Activated CD8-positive, alpha-beta memory T cell treated with anti-CD3 and anti-CD28 coated beads for 36 hours (primary cell): ENCODE measurements around the gene AMPD2. TPM values are rescaled to one million over a fixed set of nuclear protein-coding genes. Genes with fewer than 3 reads are reported as not detected.

Experiments
- CTCF ChIA-PET: fragments of 350-600 bp; sonication (Branson Sonifier 250); formaldehyde crosslinking; loops from one replicate; lab custom pipeline; 2021; ENCODE audit warnings: antibody characterized with exemption; lab: Charles Lee
- POLR2A ChIA-PET: fragments of 350-600 bp; sonication (Branson Sonifier 250); formaldehyde crosslinking; loops from one replicate; lab custom pipeline; 2021; ENCODE audit warnings: antibody characterized with exemption; lab: Charles Lee
- total RNA-seq, 2 experiments: library from RNA; stranded (reverse); gene quantifications; one replicate each; pipeline ENCODE4 v1.2.3, GENCODE V29; 2021

AMPD2 gene
- total RNA-seq, 2 experiments from 2014 or later, result 82.3 to 101 TPM

DNA sequence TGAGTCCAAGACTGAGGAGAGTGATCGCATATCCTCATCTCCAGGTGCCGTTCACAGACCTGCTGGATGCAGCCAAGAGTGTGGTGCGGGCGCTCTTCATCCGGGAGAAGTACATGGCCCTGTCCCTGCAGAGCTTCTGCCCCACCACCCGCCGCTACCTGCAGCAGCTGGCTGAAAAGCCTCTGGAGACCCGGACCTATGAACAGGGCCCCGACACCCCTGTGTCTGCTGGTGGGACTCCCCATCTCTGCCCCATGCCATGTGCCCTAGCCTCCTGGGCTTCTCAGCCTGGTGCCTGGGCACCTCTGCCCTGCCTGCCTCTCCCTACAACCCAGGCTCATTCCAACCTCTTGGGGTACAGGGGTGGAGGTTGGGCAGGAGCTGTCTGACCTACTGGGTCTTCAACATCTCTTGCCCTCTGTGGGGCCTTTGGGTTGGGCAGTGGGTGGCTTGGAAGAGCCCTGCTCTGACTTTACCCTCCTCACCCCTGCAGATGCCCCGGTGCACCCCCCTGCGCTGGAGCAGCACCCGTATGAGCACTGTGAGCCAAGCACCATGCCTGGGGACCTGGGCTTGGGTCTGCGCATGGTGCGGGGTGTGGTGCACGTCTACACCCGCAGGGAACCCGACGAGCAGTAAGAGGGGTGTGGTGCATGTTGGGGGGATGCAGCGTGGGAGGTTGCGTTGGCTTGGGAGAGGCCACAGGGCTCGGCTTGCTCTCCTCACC, 7.2 kb downstream of the AMPD2 start:
- CTCF ChIA-PET, result interaction anchor here (1.1 to 1.8 kb wide), 4 partner anchors 10 to 81 kb away, joined by 3 to 6 read pairs (median 4); no protein-coding TSS in a partner anchor
- POLR2A ChIA-PET, result interaction anchor here (0.6 kb wide), 1 partner anchor 85 kb away, joined by 3 read pairs; no protein-coding TSS in a partner anchor

DNA sequence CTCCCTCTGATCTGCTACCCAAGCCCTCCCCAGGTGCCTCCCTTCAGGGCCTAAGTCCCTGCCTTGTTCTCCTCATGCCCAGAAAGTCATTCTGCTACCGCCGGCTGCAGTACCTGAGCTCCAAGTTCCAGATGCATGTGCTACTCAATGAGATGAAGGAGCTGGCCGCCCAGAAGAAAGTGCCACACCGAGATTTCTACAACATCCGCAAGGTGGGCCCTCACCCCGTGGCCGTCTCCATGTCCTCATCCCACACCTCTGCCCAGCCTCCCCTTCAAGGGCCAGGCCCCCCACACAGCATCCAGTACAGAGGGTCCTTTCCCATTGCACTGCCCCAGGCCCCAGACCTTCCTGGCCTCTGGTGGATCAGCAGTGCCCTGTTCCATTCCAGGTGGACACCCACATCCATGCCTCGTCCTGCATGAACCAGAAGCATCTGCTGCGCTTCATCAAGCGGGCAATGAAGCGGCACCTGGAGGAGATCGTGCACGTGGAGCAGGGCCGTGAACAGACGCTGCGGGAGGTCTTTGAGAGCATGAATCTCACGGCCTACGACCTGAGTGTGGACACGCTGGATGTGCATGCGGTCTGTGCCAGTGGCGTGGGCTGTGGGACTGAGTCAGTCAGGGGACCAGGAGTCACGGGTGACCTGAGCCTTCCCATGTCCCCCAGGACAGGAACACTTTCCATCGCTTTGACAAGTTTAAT, 8.2 kb downstream of the AMPD2 start:
- ChIA-PET CTCF (interaction anchor here (1.1 to 4.7 kb wide), 5 partner anchors 11 to 95 kb away, joined by 3 to 31 read pairs (median 6); no protein-coding TSS in a partner anchor), POLR2A (no interaction called here)

DNA sequence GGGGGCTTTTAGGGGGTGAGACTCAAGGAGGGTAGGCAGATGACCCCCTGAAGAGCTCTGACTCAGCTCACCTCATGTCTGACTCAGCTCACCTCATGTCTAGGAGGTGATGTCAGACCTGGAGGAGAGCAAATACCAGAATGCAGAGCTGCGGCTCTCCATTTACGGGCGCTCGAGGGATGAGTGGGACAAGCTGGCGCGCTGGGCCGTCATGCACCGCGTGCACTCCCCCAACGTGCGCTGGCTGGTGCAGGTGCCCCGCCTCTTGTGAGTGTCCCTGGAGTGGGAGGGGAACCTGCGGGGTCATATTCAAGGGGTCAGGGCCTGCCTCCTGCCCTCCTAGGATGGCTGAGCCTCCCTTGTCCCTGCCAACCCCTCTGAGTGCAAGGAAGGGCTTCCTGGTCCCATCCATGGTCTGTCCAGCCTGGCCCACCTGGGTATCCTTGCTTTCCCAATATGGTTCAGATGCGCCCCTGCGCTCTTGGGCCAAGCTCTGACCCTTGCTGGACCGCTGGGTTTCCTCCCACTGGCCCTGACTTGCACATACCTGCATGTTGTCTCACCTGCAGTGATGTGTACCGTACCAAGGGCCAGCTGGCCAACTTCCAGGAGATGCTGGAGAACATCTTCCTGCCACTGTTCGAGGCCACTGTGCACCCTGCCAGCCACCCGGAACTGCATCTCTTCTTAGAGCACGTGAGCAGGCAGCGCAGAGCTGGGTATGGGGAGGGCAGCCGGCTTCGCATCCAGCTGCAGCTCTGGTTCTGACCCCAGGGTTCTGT, 9.1 kb downstream of the AMPD2 start:
- POLR2A ChIA-PET, result no interaction called here
- CTCF ChIA-PET, result interaction anchor here (1.5 to 4.7 kb wide), 5 partner anchors 12 to 96 kb away, joined by 4 to 31 read pairs (median 6); no protein-coding TSS in a partner anchor

DNA sequence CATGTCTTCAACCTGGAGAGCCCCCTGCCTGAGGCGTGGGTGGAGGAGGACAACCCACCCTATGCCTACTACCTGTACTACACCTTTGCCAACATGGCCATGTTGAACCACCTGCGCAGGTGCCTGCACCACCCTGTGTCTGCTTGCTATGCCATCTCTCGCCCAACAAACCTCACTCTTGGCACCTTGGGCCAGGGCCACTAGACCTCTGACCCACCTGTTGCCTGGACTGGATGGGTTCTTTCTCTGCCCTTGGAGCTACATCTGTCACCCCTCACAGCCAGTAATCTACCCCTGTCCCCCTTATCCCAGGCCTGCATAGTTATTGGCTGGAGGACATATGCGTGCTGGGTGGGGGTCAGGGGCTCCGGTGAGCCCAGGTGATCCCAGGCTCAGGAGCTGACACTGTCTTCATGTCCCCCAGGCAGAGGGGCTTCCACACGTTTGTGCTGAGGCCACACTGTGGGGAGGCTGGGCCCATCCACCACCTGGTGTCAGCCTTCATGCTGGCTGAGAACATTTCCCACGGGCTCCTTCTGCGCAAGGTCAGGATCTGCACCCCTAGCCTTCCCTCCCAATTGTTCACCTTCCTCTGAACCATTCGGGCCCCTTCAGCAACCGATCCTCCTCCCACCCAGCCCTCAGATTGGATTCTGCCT, 9.9 kb downstream of the AMPD2 start:
- ChIA-PET CTCF (interaction anchor here (0.6 to 4.7 kb wide), 5 partner anchors 11 to 97 kb away, joined by 3 to 31 read pairs (median 6); no protein-coding TSS in a partner anchor), POLR2A (no interaction called here)

DNA sequence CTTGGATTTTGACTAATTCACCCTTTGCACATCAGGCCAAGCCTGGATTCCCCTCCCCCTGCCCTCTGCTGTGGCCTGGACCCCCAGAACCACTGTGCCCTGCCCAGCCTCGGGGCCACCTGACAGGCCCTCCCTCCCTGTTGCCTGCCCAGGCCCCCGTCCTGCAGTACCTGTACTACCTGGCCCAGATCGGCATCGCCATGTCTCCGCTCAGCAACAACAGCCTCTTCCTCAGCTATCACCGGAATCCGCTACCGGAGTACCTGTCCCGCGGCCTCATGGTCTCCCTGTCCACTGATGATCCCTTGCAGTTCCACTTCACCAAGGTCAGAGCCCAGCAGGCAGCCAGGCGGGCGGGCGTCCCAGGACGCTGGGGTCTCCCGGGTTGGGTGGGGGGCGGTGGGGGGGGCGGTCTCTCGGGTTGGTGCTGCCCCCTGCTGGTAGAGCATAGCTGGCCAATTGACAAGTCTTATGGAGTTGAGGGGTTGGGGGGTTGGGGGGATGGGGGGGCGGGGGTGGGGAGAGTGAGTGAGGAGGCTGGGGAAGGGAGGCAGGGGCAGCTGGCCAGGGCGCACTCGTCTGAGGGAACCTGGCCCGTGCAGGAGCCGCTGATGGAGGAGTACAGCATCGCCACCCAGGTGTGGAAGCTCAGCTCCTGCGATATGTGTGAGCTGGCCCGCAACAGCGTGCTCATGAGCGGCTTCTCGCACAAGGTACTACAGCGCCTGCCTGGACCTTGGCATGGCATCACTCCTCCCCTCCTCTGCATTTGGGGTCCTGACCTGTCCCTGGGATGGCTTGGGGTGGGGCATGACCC, 10.7 kb downstream of the AMPD2 start:
- ChIA-PET POLR2A (no interaction called here), CTCF (interaction anchor here (0.6 to 4.7 kb wide), 8 partner anchors 8 to 84 kb away, joined by 3 to 31 read pairs (median 4); partner anchors contain the start of gene GNAI3)

DNA sequence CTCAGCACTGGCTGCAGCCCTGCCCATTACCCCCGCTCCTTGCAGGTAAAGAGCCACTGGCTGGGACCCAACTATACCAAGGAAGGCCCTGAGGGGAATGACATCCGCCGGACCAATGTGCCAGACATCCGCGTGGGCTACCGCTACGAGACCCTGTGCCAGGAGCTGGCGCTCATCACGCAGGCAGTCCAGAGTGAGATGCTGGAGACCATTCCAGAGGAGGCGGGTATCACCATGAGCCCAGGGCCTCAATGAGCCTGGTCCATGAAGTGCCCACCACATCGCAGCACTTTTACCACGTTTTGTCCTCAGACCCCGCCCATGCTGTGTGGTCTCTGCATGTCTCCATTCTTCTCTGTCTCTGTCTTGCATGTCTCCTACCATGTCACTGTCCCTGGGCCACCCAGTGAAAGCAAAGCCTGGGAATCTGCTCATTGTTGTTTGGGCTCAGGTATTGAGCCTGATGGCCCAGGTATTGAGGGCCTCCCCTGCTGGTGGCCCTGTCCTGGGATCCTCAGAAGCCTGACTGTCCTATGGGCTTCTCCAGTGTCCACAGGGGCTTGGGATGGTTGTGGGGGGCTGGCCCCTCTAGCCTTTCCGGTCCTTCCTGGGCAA, 11.4 kb downstream of the AMPD2 start:
- ChIA-PET POLR2A (no interaction called here), CTCF (interaction anchor here (0.6 to 4.7 kb wide), 6 partner anchors 9 to 85 kb away, joined by 3 to 31 read pairs (median 6); partner anchors contain the start of gene GNAI3)

DNA sequence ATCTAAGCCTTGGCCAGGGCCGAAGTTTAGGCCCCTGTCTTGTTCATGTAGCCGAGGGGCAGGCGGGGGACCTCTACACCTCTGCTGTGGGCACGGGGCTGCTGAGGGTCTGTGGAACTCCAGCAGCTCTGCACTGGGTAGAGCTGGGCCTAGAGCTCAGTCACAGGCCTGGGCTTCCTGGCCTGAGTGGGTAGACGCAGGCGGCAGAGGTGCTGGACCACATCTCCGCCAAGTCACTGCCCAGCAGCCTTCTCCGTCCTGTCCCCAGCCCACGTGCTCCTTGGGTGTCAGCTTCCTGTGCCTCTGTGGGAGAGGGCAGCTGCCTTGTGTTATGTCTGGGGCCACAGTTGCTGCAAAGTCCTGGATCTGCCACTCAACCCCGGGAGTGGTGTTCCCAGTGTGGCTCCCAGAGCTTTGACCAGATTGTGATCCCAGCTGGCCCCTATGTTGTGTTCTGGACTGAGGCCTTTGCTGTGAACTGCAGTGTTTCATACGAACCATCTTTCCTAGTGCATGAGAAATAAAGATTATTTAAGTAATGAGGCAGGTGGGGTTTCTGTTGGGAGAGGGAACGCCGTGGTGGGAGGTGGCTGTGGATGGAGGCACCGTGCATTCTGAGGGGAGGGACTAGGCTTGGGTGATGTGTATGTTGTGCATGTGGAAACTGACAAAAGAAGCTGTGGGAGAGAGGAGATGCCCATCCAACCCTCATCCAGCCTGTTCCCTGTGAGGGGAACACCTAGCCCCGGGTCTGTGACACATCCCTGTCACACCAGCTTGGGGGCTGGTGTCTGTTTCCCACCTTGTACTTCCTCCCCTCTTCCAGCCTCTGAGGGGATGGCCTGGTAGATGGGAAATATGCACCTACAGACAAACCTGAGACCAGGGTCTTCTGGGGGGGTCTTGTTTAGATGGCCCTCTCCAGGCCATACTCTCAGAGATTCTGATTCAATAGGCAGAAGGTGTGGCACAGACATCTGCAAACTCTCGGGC, 12.2 kb downstream of the AMPD2 start:
- CTCF ChIA-PET, result interaction anchor here (0.7 to 4.7 kb wide), 4 partner anchors 9 to 86 kb away, joined by 3 to 31 read pairs (median 20); no protein-coding TSS in a partner anchor
- POLR2A ChIA-PET, result no interaction called here

DNA sequence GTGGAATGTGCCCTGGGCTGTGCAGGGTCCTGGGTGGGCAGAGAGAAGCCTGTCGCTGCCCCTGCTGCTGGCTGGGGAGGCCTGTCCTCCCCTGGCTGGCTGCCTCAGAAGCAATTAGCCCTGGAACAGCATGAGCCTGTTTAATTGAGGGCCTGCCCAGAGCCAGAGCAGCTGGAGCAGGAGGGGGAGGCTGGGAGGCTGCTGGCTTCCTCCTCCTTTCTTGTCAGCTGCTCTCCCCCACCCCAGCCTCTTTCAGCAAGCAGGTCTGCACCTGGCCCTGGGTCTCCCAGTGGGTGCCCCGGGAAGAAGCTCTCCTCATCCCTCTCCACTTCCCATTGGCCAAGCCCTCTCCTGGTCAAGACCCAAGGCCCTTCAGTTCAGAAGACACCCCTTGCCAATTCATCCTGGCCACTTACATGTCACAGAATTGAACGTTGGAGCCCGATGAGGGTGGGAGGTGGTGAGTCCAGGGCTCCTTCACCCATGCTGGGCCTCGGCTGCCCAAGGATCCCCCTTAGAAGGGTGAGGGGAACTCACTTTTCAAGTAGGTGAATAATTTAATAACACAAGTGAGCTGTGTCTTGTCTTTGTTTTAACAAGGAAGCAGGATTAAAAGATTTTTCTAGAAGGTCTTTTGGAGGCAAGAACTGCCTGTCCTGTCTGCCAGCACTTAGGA, 13.2 kb downstream of the AMPD2 start:
- ChIA-PET POLR2A (no interaction called here), CTCF (no interaction called here)

DNA sequence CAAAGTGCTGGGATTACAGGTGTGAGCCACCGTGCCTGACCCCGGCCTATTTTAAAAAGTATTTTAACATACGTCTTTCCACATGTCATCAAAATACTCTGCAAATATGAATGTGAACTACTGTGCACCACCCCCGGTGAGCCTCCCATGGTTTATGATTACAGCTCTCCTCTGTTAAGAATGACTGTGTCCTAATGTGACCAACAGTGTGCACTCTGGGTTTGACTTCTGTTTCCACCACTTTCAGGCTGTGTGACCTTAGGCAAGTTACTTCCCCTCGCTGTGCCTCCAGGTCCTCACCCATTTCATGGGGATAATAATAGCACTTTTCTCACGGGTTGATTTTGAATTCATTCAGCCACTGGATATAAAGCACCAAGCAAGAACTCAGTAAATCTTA, 14.7 kb downstream of the AMPD2 start:
- POLR2A ChIA-PET, result no interaction called here
- CTCF ChIA-PET, result no interaction called here

DNA sequence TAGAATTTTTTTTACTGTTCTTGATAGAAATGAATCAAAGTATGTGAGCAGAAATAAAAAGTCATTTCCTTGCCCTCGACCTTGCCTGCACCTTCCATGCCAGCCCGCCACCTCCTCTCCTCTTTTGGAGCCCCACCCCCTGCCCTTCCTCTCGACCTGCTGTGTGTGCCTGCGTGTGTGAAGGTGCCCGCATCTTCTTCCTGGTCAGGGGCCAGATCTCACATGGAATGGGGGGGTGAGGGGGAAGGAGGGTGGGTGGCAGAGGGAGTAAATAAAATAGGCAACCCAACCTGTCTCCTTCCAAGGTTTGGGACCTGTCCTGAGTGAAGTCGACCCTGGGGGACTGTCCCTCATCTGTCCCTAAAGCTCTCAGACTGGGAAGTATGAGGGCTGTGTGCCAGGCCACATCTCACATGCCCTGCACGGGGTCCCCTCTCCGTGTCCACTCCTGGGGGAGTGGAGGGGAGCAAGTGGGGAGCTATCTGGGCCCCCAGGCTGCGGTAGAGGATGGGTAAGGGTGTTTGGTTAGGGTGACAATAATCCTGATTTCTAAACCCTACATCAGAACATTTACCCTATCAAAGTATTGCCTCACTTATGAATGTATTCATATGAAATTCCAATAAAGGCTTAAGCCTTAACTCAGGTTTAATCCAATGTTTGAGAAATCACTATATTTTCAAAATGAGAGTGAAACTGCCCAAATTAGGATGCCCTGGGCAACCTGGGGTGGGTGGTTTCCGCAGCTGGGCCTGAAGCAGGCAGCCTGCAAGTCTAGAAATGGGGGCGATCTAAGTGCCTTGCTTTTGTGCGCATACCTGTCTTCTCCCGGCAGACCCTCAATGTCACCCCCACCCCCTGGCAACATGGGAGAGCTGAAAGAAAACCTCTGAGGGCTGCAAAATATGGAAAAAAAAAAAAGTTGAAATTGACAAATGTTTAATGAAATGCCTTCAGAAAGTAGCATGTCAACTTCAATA, 15.4 kb downstream of the AMPD2 start:
- ChIA-PET CTCF (interaction anchor here (0.6 kb wide), 1 partner anchor 101 kb away, joined by 3 read pairs; no protein-coding TSS in a partner anchor), POLR2A (no interaction called here)

DNA sequence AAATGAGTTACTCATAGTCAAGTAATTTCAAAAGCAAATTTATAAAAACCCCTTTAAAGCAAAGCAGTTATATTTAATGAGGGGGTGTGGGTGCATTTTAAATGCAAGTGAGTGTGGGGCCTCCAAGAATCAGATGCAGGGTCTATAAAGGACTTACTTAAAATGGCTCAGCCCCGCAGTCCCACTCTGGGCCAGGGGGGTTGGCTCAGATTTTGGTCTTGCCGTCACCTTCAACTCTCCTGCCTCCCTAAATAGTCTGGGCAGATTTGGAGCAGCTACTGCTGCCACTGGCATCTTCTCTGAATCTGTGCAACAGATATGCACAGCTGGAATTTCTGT, 16.2 kb downstream of the AMPD2 start:
- POLR2A ChIA-PET, result no interaction called here
- CTCF ChIA-PET, result interaction anchor here (0.7 to 1.2 kb wide), 2 partner anchors 139 to 349 kb away, joined by 3 to 4 read pairs; partner anchors contain the start of gene AHCYL1

DNA sequence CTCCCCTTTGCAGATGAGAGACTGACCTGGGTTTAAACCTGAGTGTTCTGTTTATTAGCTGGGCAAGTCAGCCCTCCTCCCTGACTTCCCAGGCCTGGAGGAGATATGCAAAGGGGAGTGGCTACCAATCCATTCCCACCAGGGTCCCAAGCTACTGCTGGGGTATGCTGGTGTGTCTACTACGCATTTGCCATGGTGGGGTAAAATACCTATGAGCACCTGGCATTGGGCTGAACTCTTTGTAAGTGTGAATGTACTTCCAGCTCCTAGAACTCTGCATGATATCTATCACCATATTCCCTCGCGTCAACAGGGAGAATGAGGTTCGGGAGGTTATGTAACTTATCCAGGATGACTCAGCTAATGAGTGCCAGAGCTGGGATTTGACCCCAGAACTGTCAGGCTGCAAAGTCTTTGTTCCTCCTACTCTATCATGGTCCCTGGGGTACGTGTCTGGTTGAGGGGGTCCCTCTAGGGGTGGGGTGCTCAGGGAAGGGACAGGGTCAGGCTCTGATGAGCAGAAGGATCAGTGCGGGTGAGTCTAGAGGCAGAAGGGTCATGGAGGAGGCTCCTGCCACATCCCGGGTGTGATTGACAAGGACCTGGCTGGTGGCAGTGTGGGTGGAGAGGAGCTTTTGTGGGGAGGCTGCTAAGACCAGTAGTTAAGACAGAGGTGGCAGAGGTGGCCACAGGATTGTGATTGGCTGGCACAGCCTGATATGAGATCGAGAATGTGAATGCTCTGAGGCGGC, 16.7 kb downstream of the AMPD2 start:
- CTCF ChIA-PET, result interaction anchor here (0.7 to 1.2 kb wide), 4 partner anchors 94 to 348 kb away, joined by 3 to 4 read pairs (median 3); partner anchors contain the start of gene AHCYL1
- POLR2A ChIA-PET, result interaction anchor here (0.6 kb wide), 1 partner anchor 88 kb away, joined by 4 read pairs; the partner anchor contains the start of gene GNAI3

DNA sequence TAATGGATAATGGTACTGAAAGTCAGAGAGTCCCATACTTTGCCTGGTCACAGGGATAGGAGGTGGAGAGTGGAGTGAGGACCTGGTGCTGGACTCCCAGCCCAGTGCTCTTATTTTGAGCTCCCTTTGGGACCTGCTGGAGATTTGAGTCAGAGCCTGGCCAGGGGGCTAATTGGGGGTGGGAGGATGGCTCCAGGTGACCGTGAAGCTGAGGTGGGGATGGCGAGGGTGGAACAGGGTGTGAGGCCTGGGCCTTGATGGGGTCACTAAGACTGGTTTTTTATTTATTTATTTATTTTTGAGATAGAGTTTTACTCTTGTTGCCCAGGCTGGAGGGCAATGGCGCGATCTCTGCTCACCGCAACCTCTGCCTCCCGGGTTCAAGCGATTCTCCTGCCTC, 17.8 kb downstream of the AMPD2 start:
- POLR2A ChIA-PET, result no interaction called here
- CTCF ChIA-PET, result interaction anchor here (0.5 to 1.1 kb wide), 4 partner anchors 73 to 136 kb away, joined by 3 to 4 read pairs (median 4); no protein-coding TSS in a partner anchor
